NCI-H82 treated with DMSO at 0.1 percent for 48 hours (cell line): Measurements from ENCODE around the gene HOXA9.
A peak's percentile ranks its signal among the peaks of the same experiment; 100 is the strongest.

Source experiments
- DNase-seq: peaks from one replicate; lab custom pipeline; 2025; ENCODE audit not compliant: unreplicated experiment; lab: John Stamatoyannopoulos, UW

Gene HOXA9

DNA sequence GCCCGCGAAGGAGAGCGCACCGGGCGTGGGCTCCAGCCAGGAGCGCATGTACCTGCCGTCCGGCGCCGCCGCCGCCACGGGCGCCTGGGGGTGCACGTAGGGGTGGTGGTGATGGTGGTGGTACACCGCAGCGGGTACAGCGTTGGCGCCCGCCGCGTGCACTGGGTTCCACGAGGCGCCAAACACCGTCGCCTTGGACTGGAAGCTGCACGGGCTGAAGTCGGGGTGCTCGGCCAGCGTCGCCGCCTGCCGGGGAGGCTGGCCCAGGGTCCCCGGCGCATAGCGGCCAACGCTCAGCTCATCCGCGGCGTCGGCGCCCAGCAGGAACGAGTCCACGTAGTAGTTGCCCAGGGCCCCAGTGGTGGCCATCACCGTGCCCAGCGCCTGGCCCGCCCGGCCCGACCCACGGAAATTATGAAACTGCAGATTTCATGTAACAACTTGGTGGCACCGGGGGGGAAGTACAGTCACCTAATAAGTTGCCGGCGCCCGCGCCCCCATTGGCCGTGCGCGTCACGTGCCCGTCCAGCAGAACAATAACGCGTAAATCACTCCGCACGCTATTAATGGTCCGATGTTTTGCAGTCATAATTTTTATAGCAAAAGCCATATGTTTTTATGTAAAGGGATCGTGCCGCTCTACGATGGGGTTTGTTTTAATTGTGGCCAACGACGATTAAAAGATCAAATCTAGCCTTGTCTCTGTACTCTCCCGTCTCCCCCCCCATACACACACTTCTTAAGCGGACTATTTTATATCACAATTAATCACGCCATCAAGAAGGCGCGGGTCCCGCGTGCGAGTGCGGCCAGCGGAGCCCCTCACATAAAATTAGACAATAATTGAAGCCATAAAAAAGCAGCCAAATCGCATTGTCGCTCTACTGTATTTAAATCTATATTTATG is at the start of gene HOXA9:
TSS of gene HOXA9 (minus strand) at position 449 of the 907 bp plus-strand sequence. CDS start at position 369, 80 bp downstream.
- no peak for DNase-seq

DNA sequence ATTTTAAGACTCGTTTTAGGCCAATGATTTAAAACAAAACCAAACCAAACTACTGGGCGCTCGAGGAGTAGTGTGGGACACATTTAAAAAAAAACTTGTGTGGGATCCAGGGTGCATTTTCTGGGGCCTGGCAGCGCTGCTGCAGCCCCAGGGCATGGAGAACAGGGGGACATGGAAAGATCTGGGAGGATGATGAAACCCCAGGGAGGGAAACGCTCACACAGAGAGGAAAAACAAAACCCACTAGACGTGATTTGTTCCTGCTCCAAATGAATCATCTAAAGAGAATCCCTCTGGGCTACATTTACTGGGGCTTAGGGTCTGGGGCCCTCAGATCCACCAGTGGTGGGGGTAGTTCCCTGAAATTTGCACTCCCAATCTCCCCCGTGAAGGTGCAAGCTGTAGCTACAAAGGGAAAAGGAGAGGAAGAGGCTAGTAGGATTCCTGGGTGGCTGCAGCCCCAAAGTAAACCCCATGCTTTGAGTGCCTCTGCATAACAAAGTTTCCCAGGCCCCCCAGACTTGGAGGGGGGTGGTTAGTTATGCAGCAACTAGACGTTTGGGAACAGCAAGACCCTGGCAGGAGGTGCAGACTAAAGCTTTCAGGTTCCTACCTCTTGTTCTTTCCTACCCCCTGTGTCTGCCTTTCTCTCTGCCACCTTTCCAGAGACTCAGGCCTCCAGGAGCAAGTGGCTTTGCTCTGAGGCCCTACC is 49.1 kb upstream of the HOXA9 start:
- DNase-seq: no peak

GRCh38 chr7:27213433-27214238 is 48.3 kb upstream of the HOXA9 start:
- no peak for DNase-seq

- no peak for DNase-seq
Measured at GRCh38 chr7:27212497-27213432, 47.4 kb upstream of the HOXA9 start.

- no peak for DNase-seq
Measured at GRCh38 chr7:27211764-27212204, 46.4 kb upstream of the HOXA9 start.

DNA sequence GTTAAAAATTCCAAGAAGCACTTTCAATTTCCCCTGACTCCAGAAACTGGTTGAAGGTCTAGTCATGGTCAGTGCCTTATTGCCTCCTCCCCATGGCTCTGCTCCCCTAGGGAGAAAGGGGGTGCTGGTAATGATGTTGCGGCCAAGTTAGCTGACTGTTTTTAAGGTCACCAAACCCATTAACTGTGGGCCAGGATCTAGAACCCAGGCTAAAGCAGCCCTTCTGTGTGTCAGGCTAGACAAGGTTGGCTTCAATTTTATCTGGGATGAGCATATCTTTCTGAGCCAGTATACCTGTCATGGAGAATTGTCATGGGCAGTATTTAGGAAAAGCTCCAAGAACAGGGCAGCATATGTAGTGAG is 45.7 kb upstream of the HOXA9 start:
- DNase-seq: no peak

DNA sequence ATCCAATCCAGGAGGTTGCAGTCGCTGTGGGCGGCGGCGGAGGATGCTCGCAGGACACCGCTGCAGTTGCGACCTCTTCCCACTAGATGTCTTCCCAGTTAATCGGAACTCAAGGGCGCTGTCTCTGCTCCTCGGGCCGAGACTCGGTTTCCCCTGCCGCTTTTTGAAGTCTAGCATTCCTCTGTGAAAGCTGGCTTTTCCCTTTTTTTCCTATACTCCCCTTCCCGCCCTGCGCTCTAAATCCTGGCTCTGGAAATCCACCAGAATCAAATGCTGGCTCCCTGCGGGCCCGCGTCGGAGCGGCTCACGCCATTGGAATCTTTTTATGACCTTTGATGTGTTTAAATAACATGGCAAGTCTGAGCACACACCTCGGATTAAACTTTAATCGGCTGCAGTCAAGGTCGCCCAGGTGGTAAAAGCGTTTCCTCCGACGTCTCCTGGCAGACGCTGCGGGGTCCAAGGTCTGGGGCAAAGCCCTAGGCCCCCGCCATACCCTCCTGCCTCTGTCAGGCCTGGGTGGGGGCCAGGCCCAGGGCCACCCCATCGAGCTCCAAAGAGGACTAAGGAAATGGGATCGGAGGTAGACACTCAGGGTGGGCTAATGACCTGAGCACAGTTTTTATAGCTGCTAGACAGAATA is 45.2 kb upstream of the HOXA9 start:
- DNase-seq: peak; percentile 37

GRCh38 chr7:27209933-27210440 is 44.6 kb upstream of the HOXA9 start:
- DNase-seq: no peak

DNA sequence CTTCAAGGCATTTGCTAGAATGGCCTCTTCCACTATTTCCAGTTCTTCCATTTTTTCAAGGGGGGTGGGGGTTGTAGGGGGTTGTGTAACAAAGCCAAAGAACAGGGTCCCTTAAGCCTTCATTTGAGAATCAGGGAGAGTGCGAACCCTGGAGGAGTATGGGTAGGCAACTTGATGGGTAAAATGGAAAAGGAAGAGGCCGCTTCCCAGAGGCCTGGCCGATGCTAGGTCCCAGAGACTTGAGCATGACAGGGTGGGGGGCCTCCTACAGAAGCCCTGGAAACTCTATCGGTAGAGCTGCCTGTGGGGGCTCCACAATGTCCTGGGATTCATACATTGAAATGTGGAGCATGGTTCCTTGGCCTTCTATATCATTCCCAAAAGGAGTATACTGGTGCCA is 43.7 kb upstream of the HOXA9 start:
- DNase-seq: no peak

DNA sequence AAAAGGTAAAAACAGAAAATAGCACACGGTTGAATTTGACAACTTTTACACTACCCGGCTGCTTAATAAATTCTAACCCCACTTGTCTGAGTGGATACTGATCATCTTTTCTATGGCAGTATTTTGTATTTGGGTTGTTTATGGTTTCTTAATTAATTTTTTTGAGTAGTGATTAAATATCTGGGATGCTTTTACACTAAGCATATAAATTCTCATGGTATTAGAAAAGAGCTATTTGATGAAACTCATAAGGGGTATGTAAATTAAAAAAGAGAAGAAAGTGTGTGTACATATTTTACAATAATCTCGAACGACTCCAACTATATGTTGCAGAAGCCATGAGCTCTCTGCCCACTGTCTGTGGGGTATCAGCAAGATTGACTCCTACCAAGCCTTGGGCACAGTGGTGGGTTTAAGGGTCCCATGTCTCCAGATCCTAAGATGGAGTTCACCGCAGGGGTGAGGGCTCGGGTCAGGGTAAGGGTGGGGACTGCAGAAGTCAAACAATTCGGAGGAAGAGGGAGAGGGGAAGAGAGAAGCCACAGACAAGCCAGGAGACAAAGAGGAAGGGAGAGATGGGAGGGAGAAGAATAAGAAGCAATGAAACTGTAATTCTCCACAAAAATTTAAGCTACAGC is 42.1 kb upstream of the HOXA9 start:
- DNase-seq: no peak

DNA sequence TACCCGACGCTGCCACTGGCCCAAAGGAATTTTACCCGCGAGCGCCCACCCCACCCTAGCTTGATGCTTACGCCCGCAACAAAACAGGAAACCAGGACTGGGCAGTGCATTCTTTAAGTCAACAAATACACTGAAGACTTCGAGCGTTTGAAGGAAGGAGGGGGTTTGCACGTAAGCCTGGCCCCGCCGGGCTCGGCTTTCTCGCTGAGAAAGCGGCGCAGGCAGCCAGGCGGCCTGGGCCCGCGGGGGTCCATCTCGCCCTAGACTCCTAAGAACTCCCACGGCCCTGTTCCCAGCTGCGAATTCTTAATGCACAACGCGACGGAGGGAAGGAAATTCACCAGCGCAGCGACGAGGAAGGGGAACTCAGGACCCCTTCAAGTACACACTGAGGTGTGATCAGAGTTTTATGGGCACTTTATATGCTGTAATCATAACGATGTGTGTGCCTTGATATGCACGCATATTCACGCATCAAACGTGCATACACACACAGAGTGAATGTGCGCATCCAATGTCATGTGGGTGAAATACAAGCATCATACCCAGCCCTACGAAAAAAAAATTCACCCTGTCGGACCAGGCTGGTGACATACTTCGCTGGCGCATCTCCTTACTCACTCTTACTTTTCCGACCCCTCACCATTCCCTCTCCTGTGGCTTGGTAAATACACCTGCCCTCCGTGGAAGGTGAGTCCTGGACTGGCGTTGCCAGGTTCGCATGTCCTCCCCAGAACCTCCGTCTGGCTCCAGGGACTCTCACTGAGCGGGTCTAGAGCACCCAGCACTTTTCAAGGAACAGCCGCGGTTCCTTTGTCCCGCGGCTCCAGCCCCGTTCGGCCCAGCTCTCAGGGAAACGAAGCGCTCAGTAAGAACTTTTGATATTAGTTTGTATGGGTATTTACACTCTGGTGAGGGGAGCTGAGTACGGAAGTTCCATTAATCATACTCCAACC is 40.3 kb upstream of the HOXA9 start:
- DNase-seq: no peak

GRCh38 chr7:27204851-27205322 is 39.5 kb upstream of the HOXA9 start:
- DNase-seq: no peak

GRCh38 chr7:27203964-27204594 is 38.7 kb upstream of the HOXA9 start:
- no peak for DNase-seq

DNA sequence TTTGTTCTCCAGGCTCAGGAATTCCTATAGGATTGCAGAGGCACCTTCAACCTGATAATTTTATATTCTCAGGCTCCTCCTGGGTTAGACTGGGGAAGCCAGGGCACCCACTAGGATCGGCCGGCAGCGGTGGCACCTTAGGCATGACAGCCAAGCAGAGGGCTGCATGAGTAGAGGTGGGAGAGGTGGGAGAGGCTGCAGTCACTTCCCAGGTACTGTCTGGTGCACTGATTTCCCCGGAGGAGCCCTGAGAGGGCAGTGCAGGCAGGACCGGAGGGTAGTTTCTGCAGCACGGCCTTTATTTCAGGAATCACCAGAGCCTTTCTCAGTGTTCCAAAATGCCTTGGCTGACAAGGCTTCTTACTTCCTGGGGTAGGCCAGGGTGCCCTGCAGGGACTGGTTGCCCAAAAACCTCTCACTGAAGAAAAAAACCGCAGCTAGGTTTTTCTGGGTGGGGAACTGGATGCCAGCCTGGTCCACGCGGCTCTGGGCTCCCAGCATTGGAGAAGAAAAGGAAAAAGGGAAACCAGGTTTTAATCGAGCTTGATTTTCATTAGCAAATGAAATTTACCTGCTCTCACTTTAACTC is 38.1 kb upstream of the HOXA9 start:
- no peak for DNase-seq

GRCh38 chr7:27202862-27203134 is 37.5 kb upstream of the HOXA9 start:
- DNase-seq: no peak

- DNase-seq: no peak
Measured at GRCh38 chr7:27202018-27202861, 36.9 kb upstream of the HOXA9 start.
